ENCODE results near the gene ODAM.
"Not testable (repeated sequence)": the region's sequence is repeated elsewhere in the genome, so short reads cannot be mapped to it uniquely, and the experiment has no call there.

The ODAM gene

DNA sequence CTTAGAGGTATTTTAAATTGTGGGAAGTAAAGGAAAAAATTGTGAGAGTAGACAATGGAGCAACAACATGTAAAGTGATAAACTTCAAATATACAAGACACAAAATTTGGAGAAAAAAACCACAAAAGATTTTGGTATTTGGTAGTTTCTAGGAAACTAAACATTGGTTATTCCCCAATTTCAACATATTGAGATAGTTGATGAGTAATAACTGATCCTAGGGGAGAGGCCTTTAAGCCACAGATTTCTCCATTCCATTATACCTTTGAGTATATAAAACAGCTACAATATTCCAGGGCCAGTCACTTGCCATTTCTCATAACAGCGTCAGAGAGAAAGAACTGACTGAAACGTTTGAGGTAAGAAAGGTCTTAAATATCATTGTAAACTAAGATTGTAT lies 30.3 kb downstream of the ODAM start, which contains the start of gene FDCSP:
TSS of gene FDCSP (plus strand) at position 301 of the 400 bp plus-strand sequence. CDS start 5,071 bp downstream, outside the sequence.
- DNase-seq: no peak

DNA sequence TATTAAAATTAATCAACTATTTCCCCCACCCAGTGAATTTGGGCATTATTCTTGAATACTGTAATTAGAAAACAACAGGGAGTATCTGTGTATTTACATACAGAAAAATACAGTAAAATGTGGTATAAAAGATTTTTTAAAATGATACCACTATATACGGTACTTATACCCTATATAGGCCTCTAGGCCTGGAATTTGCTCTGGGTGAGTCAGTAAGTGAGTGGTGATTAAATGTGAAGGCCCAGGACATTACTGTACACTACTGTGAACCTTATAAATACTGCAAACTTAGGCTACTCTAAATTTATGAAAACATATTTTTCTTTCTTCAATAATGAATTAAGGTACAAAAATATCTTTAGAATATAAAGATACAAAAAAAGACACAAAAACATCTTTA lies 40.6 kb downstream of the ODAM start:
- DNase-seq: no peak

DNA sequence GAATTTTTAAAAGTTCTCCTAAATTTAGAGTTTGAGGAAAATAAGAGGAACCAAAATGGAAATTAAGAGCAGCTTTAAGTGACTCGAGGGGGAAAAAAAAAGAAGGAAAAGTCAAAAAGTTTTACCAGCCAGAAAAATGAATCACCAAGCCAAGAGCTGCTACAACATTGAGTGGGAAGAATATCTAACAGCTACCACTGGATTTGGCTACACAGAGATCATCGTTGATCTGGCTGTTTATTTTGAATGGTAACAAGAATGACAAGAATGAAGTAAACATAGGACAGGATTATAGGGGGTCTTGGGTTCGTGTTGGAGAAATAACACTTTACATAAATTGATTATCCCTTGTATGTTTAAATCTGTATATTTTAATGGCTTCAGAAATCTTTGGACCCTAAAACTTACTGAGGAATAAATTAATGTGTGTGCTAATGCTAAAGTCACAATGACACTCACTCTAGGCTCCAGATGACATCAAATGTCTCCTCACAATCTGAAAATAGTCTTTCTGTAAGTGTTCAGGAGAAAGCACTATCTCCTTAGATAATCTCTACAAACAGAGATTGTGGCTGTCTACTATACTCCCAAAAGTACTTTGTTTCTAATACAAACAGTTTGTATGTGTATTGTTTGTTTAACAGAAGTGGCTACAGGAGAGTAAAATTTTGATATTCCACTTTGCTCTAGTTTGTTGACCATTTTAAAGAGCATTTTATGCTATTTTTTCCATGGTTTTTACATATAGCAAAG lies 43.8 kb downstream of the ODAM start:
- no peak for DNase-seq

DNA sequence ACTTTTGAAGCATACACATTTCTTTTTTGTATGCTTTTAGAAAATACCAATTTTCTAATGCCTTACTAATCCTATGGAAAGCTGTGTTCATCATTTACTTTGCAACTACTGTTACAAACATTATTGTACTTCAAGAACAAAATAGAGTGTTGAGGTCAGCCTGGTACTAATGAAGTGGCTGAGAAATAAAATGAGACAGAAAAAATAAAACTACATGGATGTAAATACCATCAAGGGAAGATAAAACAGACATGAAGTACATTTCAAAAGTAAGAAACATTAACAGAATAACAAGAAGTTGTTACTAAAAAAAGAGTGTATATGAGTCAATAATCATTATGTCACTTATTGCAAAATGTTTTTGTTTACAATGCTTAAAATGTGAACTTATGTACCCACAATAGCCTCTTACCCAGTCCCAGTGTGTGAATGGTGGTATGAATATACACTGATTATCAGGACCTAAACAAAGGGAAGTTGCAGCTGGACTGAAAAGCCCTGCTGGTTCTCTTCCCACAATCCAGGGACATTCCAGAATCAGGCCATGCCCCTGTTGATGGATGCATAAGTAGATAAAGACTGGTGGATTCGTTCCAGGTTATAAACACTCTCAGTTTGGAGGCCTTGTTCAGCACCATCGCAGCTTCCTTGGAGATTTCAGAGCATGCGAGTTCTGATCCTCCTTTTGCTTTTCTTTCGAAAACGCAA lies 44.5 kb downstream of the ODAM start:
- DNase-seq: no peak

DNA sequence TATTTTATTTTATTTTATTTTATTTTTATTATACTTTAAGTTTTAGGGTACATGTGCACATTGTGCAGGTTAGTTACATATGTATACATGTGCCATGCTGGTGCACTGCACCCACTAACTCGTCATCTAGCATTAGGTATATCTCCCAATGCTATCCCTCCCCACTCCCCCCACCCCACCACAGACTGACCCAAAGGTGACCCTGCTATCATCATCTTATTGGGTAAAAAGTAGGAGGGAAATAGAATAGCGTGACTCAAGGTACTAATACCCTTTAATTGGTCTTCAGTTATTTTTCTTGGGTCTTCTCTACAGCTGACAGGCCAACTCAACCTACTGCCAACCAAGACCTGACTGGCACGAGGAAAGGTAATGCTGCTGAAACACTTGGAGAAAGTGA lies 46.8 kb downstream of the ODAM start, which contains the start of gene CSN3:
TSS of gene CSN3 (plus strand) at position 301 of the 400 bp plus-strand sequence. CDS start 2,223 bp downstream, outside the sequence.
- DNase-seq: not testable (repeated sequence)

DNA sequence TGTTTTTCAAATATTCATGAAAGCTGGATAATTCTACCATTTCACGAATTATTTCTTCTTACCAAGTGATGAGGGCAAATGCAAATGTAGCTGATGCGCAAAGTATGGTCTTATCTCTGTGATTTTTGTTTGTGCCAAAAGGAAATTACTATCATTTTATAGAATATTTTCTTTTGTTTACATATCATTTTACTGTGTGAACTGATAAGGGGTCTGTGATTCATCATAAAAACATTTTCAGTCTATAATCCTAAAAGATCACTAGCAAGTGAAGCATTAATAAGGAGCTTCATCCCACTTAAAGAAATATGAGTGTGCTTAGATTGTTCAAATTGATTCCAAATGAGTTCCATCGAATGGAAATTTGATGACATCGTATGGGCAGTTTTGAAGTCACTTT lies 47.6 kb downstream of the ODAM start:
- no peak for DNase-seq

DNA sequence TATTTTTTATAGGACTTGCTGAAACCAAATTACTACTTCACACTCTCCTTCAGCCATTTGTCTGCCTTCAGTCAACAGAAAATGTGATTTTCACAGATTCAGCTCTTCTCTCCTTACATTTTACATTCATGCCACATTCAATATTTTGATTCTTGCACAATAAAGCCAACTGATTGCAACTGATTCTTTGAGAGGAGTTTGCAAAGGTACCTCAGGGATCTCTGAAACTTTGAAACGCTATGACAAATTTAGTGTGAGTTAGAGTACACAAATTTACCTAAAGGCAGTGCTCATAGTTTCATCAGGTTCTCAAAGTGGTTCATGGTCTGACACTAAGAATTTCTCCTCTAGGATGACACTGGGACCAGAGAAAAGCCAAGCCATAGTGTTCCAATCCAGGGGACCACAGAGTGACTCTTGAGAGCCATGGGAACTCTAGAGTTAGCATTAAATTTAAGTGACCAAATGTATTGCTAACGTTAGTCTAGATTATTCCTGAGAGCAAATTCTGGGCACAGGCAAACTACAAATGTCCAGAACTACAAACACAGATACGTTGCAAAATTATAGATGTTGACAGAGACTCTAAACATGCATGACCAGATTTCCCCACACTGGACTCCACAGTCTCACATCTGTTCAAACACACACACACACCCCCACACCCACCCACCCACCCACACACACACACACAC lies 55.9 kb downstream of the ODAM start:
- DNase-seq: no peak

DNA sequence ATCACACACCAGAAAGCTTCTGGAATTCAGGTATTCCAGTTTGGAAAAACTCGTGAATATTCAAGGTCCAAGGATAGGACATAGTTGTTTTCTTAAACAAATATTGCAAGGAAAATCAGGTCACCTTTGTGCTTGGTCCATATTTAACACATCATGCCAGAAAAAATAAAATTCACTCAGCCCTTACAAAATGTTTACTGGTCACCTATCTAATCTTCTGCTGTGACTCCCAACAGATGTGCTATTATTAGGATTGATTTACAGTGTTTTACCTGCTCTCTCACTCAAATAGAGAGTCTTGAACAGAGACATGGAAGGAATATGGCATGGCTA lies 56.4 kb downstream of the ODAM start:
- no peak for DNase-seq
